Activated T-helper 2 cell treated with anti-CD3 and anti-CD28 coated beads, Interferon-gamma antibody, Interleukin-2, Interleukin-4, amounts not matched to agents 10 μg/mL and 5 μg/mL and 100 μg/mL, durations not matched to agents 14 hours and 24 hours and 36 hours (primary cell): ENCODE data around the gene TMPRSS11B. TPM values are rescaled to one million over a fixed set of nuclear protein-coding genes. Genes with fewer than 3 reads are reported as not detected.
"Not testable (repeated sequence)": the region's sequence is repeated elsewhere in the genome, so short reads cannot be mapped to it uniquely, and the experiment has no call there.

Experiments used
- DNase-seq: peaks from one replicate; pipeline ENCODE4 v3.0.0; 2021; ENCODE audit warnings: low spot score
- H3K27ac Mint-ChIP-seq: one replicate; pipeline ENCODE4 v1.8.0; 2021; ENCODE audit warnings: mixed read lengths
- H3K27me3 Mint-ChIP-seq: one replicate; pipeline ENCODE4 v1.8.0; 2021; ENCODE audit warnings: low read depth, mixed read lengths
- H3K36me3 Mint-ChIP-seq: one replicate; pipeline ENCODE4 v1.8.0; 2021; ENCODE audit warnings: low read depth, mixed read lengths
- H3K4me1 Mint-ChIP-seq: one replicate; pipeline ENCODE4 v1.8.0; 2021; ENCODE audit warnings: low read depth, mixed read lengths
- H3K4me3 Mint-ChIP-seq: one replicate; pipeline ENCODE4 v1.8.0; 2021; ENCODE audit warnings: low read depth, mild to moderate bottlenecking, moderate library complexity, mixed read lengths
- H3K9me3 Mint-ChIP-seq: one replicate; pipeline ENCODE4 v1.8.0; 2021; ENCODE audit warnings: mixed read lengths
- intact Hi-C: fragments of 100-400 bp; cut with micrococcal nuclease; formaldehyde crosslinking; loops from one replicate; pipeline ENCODE4 v1.15.1; 2023
- total RNA-seq: library from RNA; stranded (reverse); gene quantifications from 2 replicates; pipeline ENCODE4 v1.2.3, GENCODE V29; 2022

The TMPRSS11B gene
- not detected in 2 replicates for total RNA-seq

- intact Hi-C loops = loop anchor here (10.0 kb wide), 2 partner anchors 209 to 541 kb away; partner anchors contain the start of gene UBA6
Measured at GRCh38 chr4:68245594-68245993, at the start of gene TMPRSS11B. Gene TMPRSS11B (minus strand): TSS chr4:68245694. CDS start chr4:68245558, 136 bp downstream.

GRCh38 chr4:68291256-68291655, 45.8 kb upstream of the TMPRSS11B start:
- no peaks in the 10 kb centered on the region for H3K36me3 Mint-ChIP-seq
- no peak overlapping the region for H3K4me3 Mint-ChIP-seq
- DNase-seq = no peak
- H3K4me1 Mint-ChIP-seq = peaks cover 4% of the 10 kb centered on the region
- peaks cover 4% of the 10 kb centered on the region for H3K27me3 Mint-ChIP-seq
- intact Hi-C loops = no loop called here
- H3K27ac Mint-ChIP-seq = no peak overlapping the region
- H3K9me3 Mint-ChIP-seq = no peaks in the 10 kb centered on the region

More at GRCh38 chr4:68245594-68245993, at the start of gene TMPRSS11B:
- Mint-ChIP-seq H3K27ac (no peak within 1 kb of the TSS), H3K4me1 (peaks cover 12% of the 10 kb centered on the region), H3K4me3 (no peak within 1 kb of the TSS), H3K27me3 (no peaks in the 10 kb centered on the region), H3K9me3 (peaks cover 8% of the 10 kb centered on the region), H3K36me3 (peaks cover 7% of the 10 kb centered on the region)
- DNase-seq = no peak

GRCh38 chr4:68288393-68288740, 42.9 kb upstream of the TMPRSS11B start:
- DNase-seq = no peak
- Mint-ChIP-seq H3K4me3 (no peak overlapping the region), H3K9me3 (no peaks in the 10 kb centered on the region), H3K36me3 (no peaks in the 10 kb centered on the region), H3K27me3 (peaks cover 6% of the 10 kb centered on the region), H3K27ac (no peak overlapping the region), H3K4me1 (peaks cover 4% of the 10 kb centered on the region)
- intact Hi-C loops = no loop called here

- H3K4me1 Mint-ChIP-seq = peaks cover 4% of the 10 kb centered on the region
- H3K27me3 Mint-ChIP-seq = peaks cover 6% of the 10 kb centered on the region
- no peaks in the 10 kb centered on the region for H3K36me3 Mint-ChIP-seq
- no peaks in the 10 kb centered on the region for H3K9me3 Mint-ChIP-seq
- H3K4me3 Mint-ChIP-seq = no peak overlapping the region
- intact Hi-C loops = no loop called here
- H3K27ac Mint-ChIP-seq = no peak overlapping the region
- DNase-seq = no peak
Measured at GRCh38 chr4:68287704-68288392, 42.4 kb upstream of the TMPRSS11B start.

GRCh38 chr4:68283714-68284113, 38.2 kb upstream of the TMPRSS11B start:
- Mint-ChIP-seq H3K4me3 (no peak overlapping the region), H3K9me3 (no peaks in the 10 kb centered on the region), H3K27ac (no peak overlapping the region), H3K27me3 (peaks cover 6% of the 10 kb centered on the region), H3K4me1 (peaks cover 2% of the 10 kb centered on the region), H3K36me3 (no peaks in the 10 kb centered on the region)
- no peak for DNase-seq
- intact Hi-C loops = no loop called here

- no peak for DNase-seq
- no peaks in the 10 kb centered on the region for H3K4me1 Mint-ChIP-seq
- no peak overlapping the region for H3K27ac Mint-ChIP-seq
- intact Hi-C loops = no loop called here
- H3K9me3 Mint-ChIP-seq = no peaks in the 10 kb centered on the region
- H3K36me3 Mint-ChIP-seq = no peaks in the 10 kb centered on the region
- peaks cover 2% of the 10 kb centered on the region for H3K27me3 Mint-ChIP-seq
- no peak overlapping the region for H3K4me3 Mint-ChIP-seq
Measured at GRCh38 chr4:68283095-68283494, 37.6 kb upstream of the TMPRSS11B start.

- H3K4me1 Mint-ChIP-seq, intact Hi-C loops, H3K4me3 Mint-ChIP-seq, H3K27me3 Mint-ChIP-seq, H3K27ac Mint-ChIP-seq, H3K9me3 Mint-ChIP-seq, DNase-seq, H3K36me3 Mint-ChIP-seq: not testable (repeated sequence)
Measured at GRCh38 chr4:68281796-68282740, 36.6 kb upstream of the TMPRSS11B start.

GRCh38 chr4:68278029-68278428, 32.5 kb upstream of the TMPRSS11B start:
- Mint-ChIP-seq H3K36me3 (no peaks in the 10 kb centered on the region), H3K27me3 (no peaks in the 10 kb centered on the region), H3K9me3 (no peaks in the 10 kb centered on the region), H3K4me1 (no peaks in the 10 kb centered on the region), H3K27ac (no peak overlapping the region), H3K4me3 (no peak overlapping the region)
- DNase-seq = no peak
- intact Hi-C loops = loop anchor here (10.0 kb wide), 1 partner anchor 897 kb away; no protein-coding TSS in a partner anchor

GRCh38 chr4:68277627-68278026, 32.1 kb upstream of the TMPRSS11B start:
- no peaks in the 10 kb centered on the region for H3K9me3 Mint-ChIP-seq
- intact Hi-C loops = loop anchor here (10.0 kb wide), 1 partner anchor 897 kb away; no protein-coding TSS in a partner anchor
- no peak for DNase-seq
- no peaks in the 10 kb centered on the region for H3K27me3 Mint-ChIP-seq
- H3K4me1 Mint-ChIP-seq = peaks cover 2% of the 10 kb centered on the region
- no peak overlapping the region for H3K27ac Mint-ChIP-seq
- no peaks in the 10 kb centered on the region for H3K36me3 Mint-ChIP-seq
- no peak overlapping the region for H3K4me3 Mint-ChIP-seq

GRCh38 chr4:68272860-68273259, 27.4 kb upstream of the TMPRSS11B start:
- Mint-ChIP-seq H3K27me3 (no peaks in the 10 kb centered on the region), H3K27ac (no peak overlapping the region), H3K4me1 (peaks cover 6% of the 10 kb centered on the region), H3K36me3 (no peaks in the 10 kb centered on the region), H3K9me3 (peaks cover 3% of the 10 kb centered on the region), H3K4me3 (no peak overlapping the region)
- intact Hi-C loops = loop anchor here (1.0 to 10.0 kb wide), 2 partner anchors 103 to 902 kb away; no protein-coding TSS in a partner anchor
- no peak for DNase-seq

GRCh38 chr4:68272380-68272779, 26.9 kb upstream of the TMPRSS11B start:
- intact Hi-C loops = loop anchor here (1.0 to 10.0 kb wide), 2 partner anchors 104 to 902 kb away; no protein-coding TSS in a partner anchor
- peaks cover 11% of the 10 kb centered on the region for H3K4me1 Mint-ChIP-seq

GRCh38 chr4:68271851-68272357, 26.4 kb upstream of the TMPRSS11B start:
- Mint-ChIP-seq H3K4me3 (peak overlapping the region; percentile 33), H3K27me3 (no peaks in the 10 kb centered on the region), H3K9me3 (peaks cover 3% of the 10 kb centered on the region), H3K36me3 (no peaks in the 10 kb centered on the region), H3K4me1 (peaks cover 12% of the 10 kb centered on the region), H3K27ac (no peak overlapping the region)
- intact Hi-C loops = loop anchor here (1.0 to 10.0 kb wide), 3 partner anchors 23 to 903 kb away; no protein-coding TSS in a partner anchor
- no peak for DNase-seq

More at GRCh38 chr4:68272380-68272779, 26.9 kb upstream of the TMPRSS11B start:
- peaks cover 3% of the 10 kb centered on the region for H3K9me3 Mint-ChIP-seq
- no peaks in the 10 kb centered on the region for H3K27me3 Mint-ChIP-seq
- no peaks in the 10 kb centered on the region for H3K36me3 Mint-ChIP-seq
- peak overlapping the region; percentile 33 for H3K4me3 Mint-ChIP-seq
- H3K27ac Mint-ChIP-seq = no peak overlapping the region
- DNase-seq = no peak
